HT-29 (cell line): ENCODE measurements around the gene LRRC3. TPM values are rescaled to one million over a fixed set of nuclear protein-coding genes. Genes with fewer than 3 reads are reported as not detected.
A peak's percentile ranks its signal among the peaks of the same experiment; 100 is the strongest.
"Not testable (repeated sequence)": the region's sequence is repeated elsewhere in the genome, so short reads cannot be mapped to it uniquely, and the experiment has no call there.

ENCODE experiments used
- DNase-seq: peaks from one replicate; pipeline ENCODE4 v3.0.0-alpha.2; 2015; ENCODE audit warnings: low spot score
- total RNA-seq: library from RNA; depleted of rRNA; stranded (reverse); fragments of >200 nt; shearing (Covaris generic); gene quantifications from 2 replicates; pipeline ENCODE4 v1.2.3, GENCODE V29; 2014

The LRRC3 gene
- total RNA-seq, 1 experiment from 2014 or later: 0.10 TPM

- no peak for DNase-seq
Measured at GRCh38 chr21:44496564-44497550, 41.5 kb downstream of the LRRC3 start.

DNA sequence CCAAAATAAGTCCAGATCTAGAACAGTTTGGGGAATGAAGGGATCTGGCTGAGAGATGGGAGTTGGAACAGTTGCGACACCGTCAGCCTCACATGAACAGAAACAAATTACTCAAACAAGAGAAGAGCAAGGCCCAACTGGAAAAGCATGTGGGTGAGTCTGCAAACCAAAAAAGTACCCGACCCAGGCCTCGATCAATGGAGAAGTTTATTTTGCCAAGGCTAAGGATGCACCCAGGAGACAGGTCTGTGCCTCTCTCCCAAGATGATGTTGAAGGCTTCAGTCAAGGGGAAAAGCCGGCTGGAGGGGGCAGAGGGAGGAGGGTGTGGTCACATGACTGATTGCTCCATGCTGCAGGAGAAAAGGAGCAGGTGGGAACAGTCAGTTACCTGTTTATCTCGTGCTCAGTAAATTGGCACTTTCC lies 42.4 kb downstream of the LRRC3 start:
- no peak for DNase-seq

DNA sequence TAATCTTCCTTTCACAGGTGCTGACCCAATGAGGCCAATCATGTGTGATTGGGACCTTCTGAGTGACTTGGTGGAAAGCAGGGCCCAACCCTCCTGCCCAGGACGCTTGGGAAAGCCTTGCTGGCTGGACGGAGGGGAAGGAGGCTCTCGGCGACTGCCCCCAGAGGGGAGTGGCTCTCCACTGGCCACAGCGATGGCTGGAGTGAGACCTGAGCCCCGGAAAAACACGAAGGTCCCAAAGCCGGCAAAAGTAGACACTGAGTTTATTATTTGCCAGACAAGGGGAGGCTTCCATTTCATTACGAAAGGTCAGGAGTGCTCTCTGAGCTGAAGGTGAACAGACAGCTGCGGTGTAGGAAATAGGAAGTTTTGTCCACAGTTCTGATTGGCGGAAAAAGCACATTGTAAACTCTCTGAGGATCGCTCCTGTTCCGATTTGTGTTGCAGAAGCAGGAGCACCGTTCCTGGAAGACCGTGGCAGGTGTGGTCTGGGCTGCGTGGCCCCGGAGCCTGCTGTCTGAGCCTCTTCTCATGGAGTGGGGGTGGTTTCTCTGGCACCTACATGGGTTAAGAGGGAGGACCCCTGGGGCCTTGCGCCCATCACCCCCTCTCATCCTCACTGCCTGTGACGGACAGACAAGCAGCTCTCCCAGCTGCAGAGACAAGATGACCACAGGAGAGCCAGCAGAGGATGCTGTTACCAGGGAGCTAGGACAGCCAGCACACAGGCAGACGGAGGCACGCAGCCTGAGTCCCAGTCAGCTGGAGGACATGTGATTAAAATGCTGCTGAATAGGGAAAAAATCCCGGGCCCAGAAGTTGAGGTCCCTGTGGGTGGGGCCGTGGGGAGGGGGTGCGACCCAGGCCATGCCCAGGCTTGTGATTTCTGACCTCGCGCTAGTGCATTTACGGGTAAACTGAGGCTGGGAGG lies 43.2 kb downstream of the LRRC3 start:
- DNase-seq: no peak

GRCh38 chr21:44499211-44499560 lies 43.9 kb downstream of the LRRC3 start:
- DNase-seq: no peak

- DNase-seq: no peak
Measured at GRCh38 chr21:44499631-44500030, 44.3 kb downstream of the LRRC3 start.

GRCh38 chr21:44500111-44500510 lies 44.8 kb downstream of the LRRC3 start:
- no peak for DNase-seq

DNA sequence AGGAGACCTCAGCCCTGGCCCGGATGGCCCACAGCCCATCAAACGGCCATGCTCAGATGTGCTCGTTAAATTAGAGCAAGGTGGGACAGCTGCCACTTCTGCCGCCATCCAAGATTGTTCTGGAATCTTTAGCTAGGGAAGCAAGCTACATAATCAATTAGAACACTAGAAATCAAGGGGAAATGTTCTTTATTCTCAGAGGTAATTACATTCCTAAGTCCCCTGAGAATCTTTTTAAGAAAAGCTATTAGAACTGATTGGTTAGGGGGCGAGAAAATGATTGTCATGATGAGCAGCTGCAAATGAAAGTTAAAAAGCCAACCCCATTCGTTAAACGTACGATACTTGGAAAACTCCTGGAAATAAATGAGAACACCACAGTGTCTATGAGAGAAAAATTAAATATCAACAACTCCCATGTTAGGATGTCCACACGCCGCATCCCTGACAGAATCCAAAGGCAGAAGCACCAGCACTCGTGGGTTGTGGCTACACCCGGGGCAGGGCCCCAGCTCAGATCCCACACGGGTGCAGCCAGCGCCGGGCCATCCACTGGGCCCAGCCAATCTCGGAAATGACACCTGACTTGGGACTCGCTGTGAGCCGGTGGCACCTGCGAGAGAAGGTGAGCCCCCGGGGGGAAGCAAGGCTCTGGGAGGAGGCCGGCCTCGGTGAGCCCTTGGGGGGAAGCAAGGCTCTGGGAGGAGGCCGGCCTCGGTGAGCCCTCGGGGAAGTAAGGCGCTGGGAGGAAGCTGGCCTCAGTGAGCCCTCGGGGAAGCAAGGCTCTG lies 47.1 kb downstream of the LRRC3 start:
- DNase-seq: no peak

GRCh38 chr21:44503006-44503889 lies 47.9 kb downstream of the LRRC3 start:
- DNase-seq: not testable (repeated sequence)

- no peak for DNase-seq
Measured at GRCh38 chr21:44503901-44504399, 48.6 kb downstream of the LRRC3 start.

DNA sequence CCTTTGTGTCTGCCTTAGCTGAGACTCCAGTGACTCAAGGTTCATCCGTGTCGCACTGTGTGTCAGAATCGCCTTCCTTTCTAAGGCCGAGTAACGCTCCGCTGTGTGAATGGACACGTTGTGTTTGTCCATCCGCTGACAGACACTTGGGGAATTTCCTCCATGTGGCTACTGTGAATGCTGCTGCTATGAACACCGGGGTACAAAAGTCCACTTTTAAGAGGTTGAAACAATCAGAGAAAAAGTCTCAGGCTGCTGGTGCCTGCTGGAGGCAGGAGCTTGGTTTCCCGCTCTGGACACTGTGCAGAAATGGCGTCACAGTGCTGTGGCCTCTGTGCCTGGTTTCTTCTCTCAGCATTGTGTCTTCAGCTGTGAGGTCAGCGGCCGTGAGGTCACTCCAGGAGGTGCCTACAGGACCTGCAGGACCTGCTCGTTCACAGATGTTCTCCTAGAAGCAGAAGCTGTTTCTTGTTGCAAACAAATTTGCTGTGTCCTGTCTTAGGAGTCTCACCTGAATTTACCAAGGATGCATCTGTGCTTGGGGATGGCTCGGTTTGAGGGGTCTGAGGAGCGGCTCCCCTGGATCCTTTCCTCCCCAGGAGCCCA lies 50.5 kb downstream of the LRRC3 start:
- no peak for DNase-seq

GRCh38 chr21:44506279-44507255 lies 51.3 kb downstream of the LRRC3 start:
- DNase-seq: no peak

GRCh38 chr21:44507673-44508425 lies 52.5 kb downstream of the LRRC3 start:
- DNase-seq: no peak

DNA sequence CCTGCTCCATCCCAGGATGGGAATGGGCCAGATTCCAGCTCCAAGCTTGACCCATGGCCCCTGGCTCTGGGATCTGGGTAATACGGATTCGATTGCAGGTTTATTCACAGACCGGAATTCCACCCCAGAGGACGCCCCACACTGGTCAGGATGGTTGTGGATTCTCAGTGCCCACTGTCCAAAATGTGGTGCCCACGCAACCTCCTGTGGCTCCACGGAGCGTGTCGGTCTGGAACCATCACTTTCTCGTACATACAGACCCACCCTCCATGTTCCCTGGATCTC lies 53.1 kb downstream of the LRRC3 start:
- no peak for DNase-seq

- no peak for DNase-seq
Measured at GRCh38 chr21:44508711-44509445, 53.6 kb downstream of the LRRC3 start.

DNA sequence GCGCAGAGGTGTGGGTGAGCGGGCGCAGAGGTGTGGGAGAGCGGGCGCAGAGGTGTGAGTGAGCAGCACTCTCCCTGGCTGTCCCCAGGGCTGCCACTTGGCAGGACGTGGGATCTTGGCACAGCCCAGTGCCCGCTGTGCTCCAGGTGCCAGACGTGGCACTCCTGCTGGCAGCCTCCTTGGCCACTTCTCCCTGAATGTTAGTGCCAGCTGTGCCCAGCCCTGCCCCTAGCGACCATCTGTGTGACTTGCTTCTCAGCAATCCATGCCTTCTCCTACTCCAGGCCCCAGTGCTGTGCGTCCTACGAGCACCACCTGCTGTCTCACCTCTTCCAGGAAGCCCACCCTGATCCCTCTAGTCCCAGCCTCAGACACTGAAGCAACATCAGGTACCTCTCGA lies 54.2 kb downstream of the LRRC3 start:
- peak; percentile 64 for DNase-seq

DNA sequence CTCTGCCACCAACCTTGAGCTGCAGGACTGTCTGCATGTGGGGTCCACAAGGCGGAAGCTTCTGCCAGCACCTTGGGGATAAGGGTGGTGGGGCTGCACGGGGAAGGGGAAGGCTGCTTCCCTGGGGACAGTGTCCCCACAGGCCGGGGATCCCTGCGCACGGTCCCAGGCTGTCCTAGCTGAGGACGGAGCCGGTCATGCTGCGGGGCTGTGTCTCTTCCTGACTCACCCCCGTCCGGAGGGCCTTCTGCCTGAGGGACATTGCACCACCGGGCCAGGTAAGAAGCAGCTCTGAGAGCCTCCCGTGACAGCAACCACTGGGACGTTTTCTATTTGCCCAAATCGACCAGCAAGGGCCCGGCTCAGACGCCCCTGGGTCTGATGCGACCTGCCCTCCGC lies 54.8 kb downstream of the LRRC3 start:
- DNase-seq: no peak

DNA sequence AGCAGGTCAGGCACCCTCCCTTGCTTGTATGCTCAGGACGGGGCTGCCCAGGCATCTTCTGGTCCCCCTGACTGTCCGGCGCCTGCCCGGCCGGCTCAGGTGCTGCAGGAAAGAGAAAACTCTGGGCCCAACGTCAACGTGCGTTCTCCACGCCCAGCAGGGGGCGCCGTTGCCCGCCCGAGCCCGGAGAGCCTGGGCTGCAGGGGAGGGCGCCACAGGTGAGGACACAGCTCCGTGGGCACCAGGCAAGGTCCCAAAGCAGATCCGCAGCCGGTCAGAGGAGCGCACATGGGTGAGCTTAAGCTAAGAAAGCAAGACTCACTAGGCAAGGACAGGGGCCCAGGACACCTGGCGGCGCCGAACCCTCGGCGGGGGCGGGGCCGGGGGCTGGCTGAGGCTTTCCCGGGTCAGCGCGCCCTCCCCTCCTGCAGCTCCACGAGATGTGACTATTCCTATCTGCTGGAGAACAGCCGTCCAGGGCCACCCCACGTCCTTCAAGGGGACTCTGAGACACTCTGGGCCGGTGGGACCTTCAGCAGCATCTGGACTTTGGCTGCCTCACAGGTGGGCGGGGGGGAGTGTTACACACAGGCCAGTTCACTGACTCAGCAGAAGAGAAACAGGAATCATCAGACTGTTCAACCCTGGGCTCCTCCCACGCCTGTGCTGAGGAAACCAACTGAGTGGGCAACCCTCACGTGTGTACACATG lies 55.4 kb downstream of the LRRC3 start:
- peak; percentile 54 for DNase-seq
